HCT116 (cell line): ENCODE data around the gene SEL1L3. TPM values are rescaled to one million over a fixed set of nuclear protein-coding genes. Genes with fewer than 3 reads are reported as not detected.

Source experiments
- ATAC-seq: fragments of 200-7000 bp; cut with Tn5 transposase; 2 replicates; pipeline ENCODE4 v1.9.1; 2020; ENCODE audit warnings: mild to moderate bottlenecking, moderate library complexity
- BruUV-seq: library from RNA; stranded (reverse); fragments of 400-500 nt; replicated peaks from 2 replicates; lab custom pipeline; 2021; lab: Mats Ljungman, UMichigan
- CTCF ChIA-PET: fragments of 300-600 bp; sonication (Branson Sonifier 250); formaldehyde crosslinking; loops from one replicate; lab custom pipeline; 2021; ENCODE audit warnings: antibody characterized with exemption; lab: Charles Lee
- POLR2A ChIA-PET: fragments of 300-600, 350-600 bp; sonication (Branson Sonifier 250); formaldehyde crosslinking; loops from one replicate; lab custom pipeline; 2021; ENCODE audit warnings: antibody characterized with exemption; lab: Charles Lee
- RAD21 ChIA-PET, 2 experiments: fragments of 300-600 bp; sonication (Branson Sonifier 250); formaldehyde crosslinking; loops; one replicate each; lab custom pipeline; 2023; ENCODE audit warnings: low total read pairs in 2 of 2; ENCODE audit not compliant: uncharacterized antibody in 2 of 2, unreplicated experiment in 2 of 2, low non-redundant PET in 1 of 2; lab: Charles Lee
- DNase-seq: peaks from one replicate; pipeline ENCODE4 v3.0.0-alpha.2; 2010; ENCODE audit warnings: low read depth, low spot score
- H2AFZ ChIP-seq: fragments of 200-600 bp; shearing (Covaris generic), sonication (generic); 2 replicates; pipeline ENCODE4 v1.6.1; 2017; ENCODE audit warnings: low read depth, mixed run types, mixed read lengths, antibody characterized with exemption, low read length; ENCODE audit not compliant: poor library complexity, severe bottlenecking
- H3K27ac ChIP-seq: 2 replicates; pipeline ENCODE4 v1.5.1; 2012; ENCODE audit warnings: low read depth, low read length
- H3K27me3 ChIP-seq: fragments of 200-600 bp; sonication (generic); 2 replicates; pipeline ENCODE4 v1.6.1; 2016; ENCODE audit warnings: mixed run types, low read length, mixed read lengths; ENCODE audit not compliant: insufficient read depth
- H3K36me3 ChIP-seq, 2 experiments: fragments of 200-500 bp in 1 of 2; fragments of 200-600 bp in 1 of 2; sonication (Bioruptor generic) in 1 of 2; sonication (generic) in 1 of 2; 2 replicates each; pipeline versions ENCODE4 v1.5.1 to v1.6.1; 2014 to 2016; ENCODE audit warnings: low read length in 2 of 2, inconsistent platforms in 1 of 2, mixed read lengths in 1 of 2, mixed run types in 1 of 2; ENCODE audit not compliant: insufficient read depth in 2 of 2, control insufficient read depth in 1 of 2
- H3K4me1 ChIP-seq, 2 experiments: fragments of 200-600 bp in 1 of 2; sonication (generic) in 1 of 2; 2 replicates each; pipeline versions ENCODE4 v1.5.1 to v1.6.1; 2012 to 2017; ENCODE audit warnings: low read length in 2 of 2, inconsistent platforms in 1 of 2, mild to moderate bottlenecking in 1 of 2, mixed read lengths in 1 of 2, mixed run types in 1 of 2, moderate library complexity in 1 of 2; ENCODE audit not compliant: insufficient read depth in 2 of 2, control insufficient read depth in 1 of 2
- H3K4me2 ChIP-seq: fragments of 200-600 bp; sonication (generic); 2 replicates; pipeline ENCODE4 v1.6.1; 2017; ENCODE audit warnings: mixed run types, low read length, mixed read lengths
- H3K4me3 ChIP-seq, 2 experiments: fragments of 200-600 bp in 1 of 2; sonication (generic) in 1 of 2; replicated peaks in 1 of 2; 2 replicates each; pipeline ENCODE4 v1.5.1; 2011 to 2016; ENCODE audit warnings: low read length in 2 of 2, control low read depth in 1 of 2, low read depth in 1 of 2, mild to moderate bottlenecking in 1 of 2, mixed read lengths in 1 of 2, mixed run types in 1 of 2
- H3K79me2 ChIP-seq: fragments of 200-600 bp; sonication (generic); 2 replicates; pipeline ENCODE4 v1.6.1; 2017; ENCODE audit warnings: mild to moderate bottlenecking, mixed run types, low read length, moderate library complexity, mixed read lengths; ENCODE audit not compliant: insufficient read depth
- H3K9ac ChIP-seq: fragments of 200-600 bp; sonication (generic); 2 replicates; pipeline ENCODE4 v1.6.1; 2016; ENCODE audit warnings: low read length, mixed read lengths
- H3K9me2 ChIP-seq: fragments of 200-600 bp; sonication (generic), shearing (Covaris generic); 2 replicates; pipeline ENCODE4 v1.6.1; 2017; ENCODE audit warnings: mixed run types, mild to moderate bottlenecking, moderate library complexity; ENCODE audit not compliant: insufficient read depth
- H3K9me3 ChIP-seq, 2 experiments: fragments of 200-500 bp in 1 of 2; fragments of 200-600 bp in 1 of 2; sonication (Bioruptor generic) in 1 of 2; sonication (generic) in 1 of 2; 2 replicates each; pipeline ENCODE4 v1.6.1; 2014 to 2017; ENCODE audit warnings: low read length in 2 of 2, mixed read lengths in 2 of 2, inconsistent platforms in 1 of 2, low read depth in 1 of 2, mild to moderate bottlenecking in 1 of 2, mixed run types in 1 of 2, moderate library complexity in 1 of 2; ENCODE audit not compliant: control insufficient read depth in 1 of 2, insufficient read depth in 1 of 2
- H4K20me1 ChIP-seq: fragments of 200-600 bp; sonication (generic), shearing (Covaris generic); 2 replicates; pipeline ENCODE4 v1.6.1; 2017; ENCODE audit warnings: mixed run types, mild to moderate bottlenecking, moderate library complexity; ENCODE audit not compliant: insufficient read depth
- ATF3 ChIP-seq: IDR thresholded peaks from 2 replicates; pipeline ENCODE4 v1.6.1; 2012
- CBX3 ChIP-seq: IDR thresholded peaks from 2 replicates; pipeline ENCODE4 v1.6.1; 2012; ENCODE audit warnings: low read depth
- CEBPB ChIP-seq: IDR thresholded peaks from 2 replicates; pipeline ENCODE4 v1.6.1; 2012; ENCODE audit warnings: low read depth
- CTCF ChIP-seq, 3 experiments: fragments of 200-600 bp in 1 of 3; sonication (generic) in 1 of 3; IDR thresholded peaks in 2 of 3; conservative IDR thresholded peaks in 1 of 3; 2 replicates each; pipeline ENCODE4 v1.5.1; 2012 to 2017; ENCODE audit warnings: low read depth in 2 of 3, low read length in 2 of 3, antibody characterized with exemption in 1 of 3, borderline replicate concordance in 1 of 3, control low read depth in 1 of 3, mild to moderate bottlenecking in 1 of 3, mixed read lengths in 1 of 3, mixed run types in 1 of 3, moderate library complexity in 1 of 3; ENCODE audit not compliant: insufficient read depth in 1 of 3
- EGR1 ChIP-seq: IDR thresholded peaks from 2 replicates; pipeline ENCODE4 v1.6.1; 2012; ENCODE audit warnings: low read depth
- ELF1 ChIP-seq: IDR thresholded peaks from 2 replicates; pipeline ENCODE4 v1.6.1; 2012; ENCODE audit warnings: low read depth, borderline replicate concordance
- EZH2 ChIP-seq: fragments of 200-600 bp; sonication (generic); IDR thresholded peaks from 2 replicates; pipeline ENCODE4 v1.6.1; 2017; ENCODE audit warnings: antibody characterized with exemption, mixed run types
- EZH2phosphoT487 ChIP-seq: fragments of 200-600 bp; IDR thresholded peaks from 2 replicates; pipeline ENCODE4 v1.6.1; 2018; ENCODE audit warnings: antibody characterized with exemption, borderline replicate concordance
- FOSL1 ChIP-seq: IDR thresholded peaks from 2 replicates; pipeline ENCODE4 v1.6.1; 2012; ENCODE audit warnings: low read depth
- JUND ChIP-seq: IDR thresholded peaks from 2 replicates; pipeline ENCODE4 v1.6.1; 2012
- POLR2A ChIP-seq: IDR thresholded peaks from 2 replicates; pipeline ENCODE4 v1.7.0; 2011; ENCODE audit warnings: borderline replicate concordance; ENCODE audit not compliant: insufficient read depth, insufficient read length; ENCODE audit errors: extremely low read depth
- POLR2AphosphoS5 ChIP-seq: IDR thresholded peaks from 2 replicates; pipeline ENCODE4 v1.6.1; 2011; ENCODE audit warnings: mild to moderate bottlenecking, low read depth, low read length, moderate library complexity
- RAD21 ChIP-seq: IDR thresholded peaks from 2 replicates; pipeline ENCODE4 v1.6.1; 2012; ENCODE audit warnings: low read depth, mild to moderate bottlenecking
- SP1 ChIP-seq: IDR thresholded peaks from 2 replicates; pipeline ENCODE4 v1.6.1; 2012; ENCODE audit warnings: low read depth
- SRF ChIP-seq: IDR thresholded peaks from 2 replicates; pipeline ENCODE4 v1.6.1; 2012; ENCODE audit warnings: low read depth
- TCF7L2 ChIP-seq: IDR thresholded peaks from 2 replicates; pipeline ENCODE4 v1.7.0; 2011; ENCODE audit warnings: borderline replicate concordance, inconsistent platforms; ENCODE audit not compliant: insufficient read depth, insufficient read length; ENCODE audit errors: extremely low read depth
- ZFX ChIP-seq: fragments of 450-650 bp; IDR thresholded peaks from 2 replicates; pipeline ENCODE4 v1.6.1; 2017
- intact Hi-C: fragments of 100-400 bp; cut with micrococcal nuclease; formaldehyde crosslinking; loops from 2 replicates; pipeline ENCODE4 v1.10.0; 2022
- total RNA-seq: library from RNA; stranded (reverse); gene quantifications from one replicate; pipeline ENCODE4 v1.2.1, GENCODE V29; 2021; ENCODE audit not compliant: unreplicated experiment
- TF ChIP-seq, protein P1 (sequence below): IDR thresholded peaks from 2 replicates; pipeline ENCODE4 v1.6.1; 2011; ENCODE audit warnings: mild to moderate bottlenecking, low read length, moderate library complexity; ENCODE audit not compliant: insufficient replicate concordance; ENCODE audit errors: extremely low read depth
- TF ChIP-seq, protein P2 (sequence below): IDR thresholded peaks from 2 replicates; pipeline ENCODE4 v1.6.1; 2012; ENCODE audit warnings: low read depth

The SEL1L3 gene
- total RNA-seq, 1 experiment from 2014 or later: 45.0 TPM

- no peak for DNase-seq
- intact Hi-C loops: no loop called here
- Histone ChIP-seq H3K27me3 (no peaks in the 10 kb centered on the region), H3K4me1 (peaks cover 3 to 9% of the 10 kb centered on the region in 2 experiments; a peak in 3 of 4 replicates), H3K79me2 (no peaks in the 10 kb centered on the region), H3K4me2 (no peak overlapping the region), H3K9me2 (no peaks in the 10 kb centered on the region), H3K4me3 (no peak overlapping the region), H3K9ac (no peak overlapping the region), H2AFZ (no peak overlapping the region), H3K9me3 (no peaks in the 10 kb centered on the region), H3K27ac (no peak overlapping the region), H4K20me1 (no peaks in the 10 kb centered on the region), H3K36me3 (peaks cover 0 to 10% of the 10 kb centered on the region in 2 experiments; a peak in 2 of 4 replicates)
- TF ChIP-seq, protein P1, sequence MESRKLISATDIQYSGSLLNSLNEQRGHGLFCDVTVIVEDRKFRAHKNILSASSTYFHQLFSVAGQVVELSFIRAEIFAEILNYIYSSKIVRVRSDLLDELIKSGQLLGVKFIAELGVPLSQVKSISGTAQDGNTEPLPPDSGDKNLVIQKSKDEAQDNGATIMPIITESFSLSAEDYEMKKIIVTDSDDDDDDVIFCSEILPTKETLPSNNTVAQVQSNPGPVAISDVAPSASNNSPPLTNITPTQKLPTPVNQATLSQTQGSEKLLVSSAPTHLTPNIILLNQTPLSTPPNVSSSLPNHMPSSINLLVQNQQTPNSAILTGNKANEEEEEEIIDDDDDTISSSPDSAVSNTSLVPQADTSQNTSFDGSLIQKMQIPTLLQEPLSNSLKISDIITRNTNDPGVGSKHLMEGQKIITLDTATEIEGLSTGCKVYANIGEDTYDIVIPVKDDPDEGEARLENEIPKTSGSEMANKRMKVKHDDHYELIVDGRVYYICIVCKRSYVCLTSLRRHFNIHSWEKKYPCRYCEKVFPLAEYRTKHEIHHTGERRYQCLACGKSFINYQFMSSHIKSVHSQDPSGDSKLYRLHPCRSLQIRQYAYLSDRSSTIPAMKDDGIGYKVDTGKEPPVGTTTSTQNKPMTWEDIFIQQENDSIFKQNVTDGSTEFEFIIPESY: no peak
- no peak for TF ChIP-seq POLR2A
- no peak for TF ChIP-seq SP1
- TF ChIP-seq EZH2phosphoT487: no peak
- TF ChIP-seq TCF7L2: no peak
- TF ChIP-seq EGR1: no peak
- no peak for TF ChIP-seq POLR2AphosphoS5
- no peak for TF ChIP-seq JUND
- TF ChIP-seq ELF1: no peak
- TF ChIP-seq FOSL1: no peak
- no peak for TF ChIP-seq RAD21
- no peak for TF ChIP-seq CTCF (IDR thresholded peaks at IDR 0.05 in 2 of 3, conservative IDR thresholded peaks at IDR 0.05 in 1 of 3; ENCODE audit: borderline replicate concordance in 1 of 3, insufficient read depth in 1 of 3, low read depth in 2 of 3, low read length in 2 of 3)
- no peak for TF ChIP-seq SRF
- TF ChIP-seq, protein P2, sequence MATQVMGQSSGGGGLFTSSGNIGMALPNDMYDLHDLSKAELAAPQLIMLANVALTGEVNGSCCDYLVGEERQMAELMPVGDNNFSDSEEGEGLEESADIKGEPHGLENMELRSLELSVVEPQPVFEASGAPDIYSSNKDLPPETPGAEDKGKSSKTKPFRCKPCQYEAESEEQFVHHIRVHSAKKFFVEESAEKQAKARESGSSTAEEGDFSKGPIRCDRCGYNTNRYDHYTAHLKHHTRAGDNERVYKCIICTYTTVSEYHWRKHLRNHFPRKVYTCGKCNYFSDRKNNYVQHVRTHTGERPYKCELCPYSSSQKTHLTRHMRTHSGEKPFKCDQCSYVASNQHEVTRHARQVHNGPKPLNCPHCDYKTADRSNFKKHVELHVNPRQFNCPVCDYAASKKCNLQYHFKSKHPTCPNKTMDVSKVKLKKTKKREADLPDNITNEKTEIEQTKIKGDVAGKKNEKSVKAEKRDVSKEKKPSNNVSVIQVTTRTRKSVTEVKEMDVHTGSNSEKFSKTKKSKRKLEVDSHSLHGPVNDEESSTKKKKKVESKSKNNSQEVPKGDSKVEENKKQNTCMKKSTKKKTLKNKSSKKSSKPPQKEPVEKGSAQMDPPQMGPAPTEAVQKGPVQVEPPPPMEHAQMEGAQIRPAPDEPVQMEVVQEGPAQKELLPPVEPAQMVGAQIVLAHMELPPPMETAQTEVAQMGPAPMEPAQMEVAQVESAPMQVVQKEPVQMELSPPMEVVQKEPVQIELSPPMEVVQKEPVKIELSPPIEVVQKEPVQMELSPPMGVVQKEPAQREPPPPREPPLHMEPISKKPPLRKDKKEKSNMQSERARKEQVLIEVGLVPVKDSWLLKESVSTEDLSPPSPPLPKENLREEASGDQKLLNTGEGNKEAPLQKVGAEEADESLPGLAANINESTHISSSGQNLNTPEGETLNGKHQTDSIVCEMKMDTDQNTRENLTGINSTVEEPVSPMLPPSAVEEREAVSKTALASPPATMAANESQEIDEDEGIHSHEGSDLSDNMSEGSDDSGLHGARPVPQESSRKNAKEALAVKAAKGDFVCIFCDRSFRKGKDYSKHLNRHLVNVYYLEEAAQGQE: no peak
- TF ChIP-seq CBX3: no peak
- no peak for TF ChIP-seq CEBPB
- no peak for TF ChIP-seq EZH2
- TF ChIP-seq ATF3: no peak
- TF ChIP-seq ZFX: no peak
- ChIA-PET RAD21 (no interaction called here), CTCF (no interaction called here), POLR2A (no interaction called here)
- no TSS peak for BruUV-seq
- ATAC-seq: no peak
These were observed 48.3 kb downstream of the SEL1L3 start for GRCh38 chr4:25814301-25815136.
